Measurements from ENCODE around the gene SMIM26.

GRCh38 chr20:18615020-18615650, 47.9 kb downstream of the SMIM26 start:
- TF ChIP-seq CTCF (IDR thresholded peaks at IDR 0.05; ENCODE audit: low read depth, low read length, poor library complexity, severe bottlenecking) (no peak), EZH2phosphoT487 (IDR thresholded peaks at IDR 0.05; ENCODE audit: borderline replicate concordance, low read length) (no peak)

Data from DOHH2 (cell line).